ENCODE results near the gene SDF2L1.

DNA sequence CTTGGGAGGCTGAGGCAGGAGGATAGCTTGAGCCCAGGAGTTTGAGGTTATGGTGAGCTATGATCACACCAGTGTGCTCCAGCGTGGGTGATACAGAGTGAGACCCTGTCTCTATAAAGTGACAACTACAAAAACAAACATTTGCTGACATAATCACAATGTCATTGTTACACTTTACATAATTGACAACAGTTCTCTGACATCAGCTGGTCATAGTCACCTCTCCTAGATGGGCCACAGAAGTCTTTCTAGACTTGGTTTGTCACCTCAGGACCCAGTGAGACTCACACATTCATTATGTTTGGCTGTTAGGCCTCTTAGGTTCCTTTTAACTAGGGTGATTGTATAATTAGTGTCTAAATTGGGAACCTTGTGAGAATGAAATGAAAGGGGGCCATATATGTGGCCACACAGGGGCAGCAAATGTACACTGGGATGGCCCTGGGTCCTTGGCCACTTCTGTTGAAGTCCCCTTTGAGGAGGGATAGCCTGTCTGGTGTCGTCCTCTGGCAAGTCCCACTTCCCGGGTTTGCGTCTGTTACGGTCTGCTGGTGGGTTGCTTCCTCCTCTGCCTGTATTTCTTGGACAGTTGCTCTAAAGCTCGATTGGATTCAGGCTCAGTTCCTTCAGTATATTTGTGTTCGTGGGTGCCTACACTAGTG lies 17.9 kb downstream of the SDF2L1 start:
- TF ChIP-seq POLR2A (IDR thresholded peaks at IDR 0.05), result no peak
- TF ChIP-seq, protein P1, sequence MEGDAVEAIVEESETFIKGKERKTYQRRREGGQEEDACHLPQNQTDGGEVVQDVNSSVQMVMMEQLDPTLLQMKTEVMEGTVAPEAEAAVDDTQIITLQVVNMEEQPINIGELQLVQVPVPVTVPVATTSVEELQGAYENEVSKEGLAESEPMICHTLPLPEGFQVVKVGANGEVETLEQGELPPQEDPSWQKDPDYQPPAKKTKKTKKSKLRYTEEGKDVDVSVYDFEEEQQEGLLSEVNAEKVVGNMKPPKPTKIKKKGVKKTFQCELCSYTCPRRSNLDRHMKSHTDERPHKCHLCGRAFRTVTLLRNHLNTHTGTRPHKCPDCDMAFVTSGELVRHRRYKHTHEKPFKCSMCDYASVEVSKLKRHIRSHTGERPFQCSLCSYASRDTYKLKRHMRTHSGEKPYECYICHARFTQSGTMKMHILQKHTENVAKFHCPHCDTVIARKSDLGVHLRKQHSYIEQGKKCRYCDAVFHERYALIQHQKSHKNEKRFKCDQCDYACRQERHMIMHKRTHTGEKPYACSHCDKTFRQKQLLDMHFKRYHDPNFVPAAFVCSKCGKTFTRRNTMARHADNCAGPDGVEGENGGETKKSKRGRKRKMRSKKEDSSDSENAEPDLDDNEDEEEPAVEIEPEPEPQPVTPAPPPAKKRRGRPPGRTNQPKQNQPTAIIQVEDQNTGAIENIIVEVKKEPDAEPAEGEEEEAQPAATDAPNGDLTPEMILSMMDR (IDR thresholded peaks at IDR 0.05), result no peak

Measured in uterus (tissue), 2 donors.